Coronary artery (tissue), 2 donors: ENCODE results near the gene MYRIP.
"Not testable (repeated sequence)": the region's sequence is repeated elsewhere in the genome, so short reads cannot be mapped to it uniquely, and the experiment has no call there.

Source experiments
- DNase-seq: peaks from one replicate; pipeline ENCODE4 v3.0.0-alpha.2; 2017; ENCODE audit warnings: low spot score
- H3K27ac ChIP-seq, 2 donors: fragments of 200-600 bp; sonication (generic); one replicate each; pipeline ENCODE4 v1.5.1; 2016 to 2019
- H3K4me3 ChIP-seq: fragments of 200-600 bp; sonication (generic); 2 replicates; pipeline ENCODE4 v1.5.1; 2016; ENCODE audit warnings: mild to moderate bottlenecking, moderate library complexity
- TF ChIP-seq, protein P1 (sequence below): fragments of 200-600 bp; sonication (generic); IDR thresholded peaks from one replicate; pipeline ENCODE4 v1.5.1; 2019; ENCODE audit warnings: antibody characterized with exemption

Gene MYRIP

DNA sequence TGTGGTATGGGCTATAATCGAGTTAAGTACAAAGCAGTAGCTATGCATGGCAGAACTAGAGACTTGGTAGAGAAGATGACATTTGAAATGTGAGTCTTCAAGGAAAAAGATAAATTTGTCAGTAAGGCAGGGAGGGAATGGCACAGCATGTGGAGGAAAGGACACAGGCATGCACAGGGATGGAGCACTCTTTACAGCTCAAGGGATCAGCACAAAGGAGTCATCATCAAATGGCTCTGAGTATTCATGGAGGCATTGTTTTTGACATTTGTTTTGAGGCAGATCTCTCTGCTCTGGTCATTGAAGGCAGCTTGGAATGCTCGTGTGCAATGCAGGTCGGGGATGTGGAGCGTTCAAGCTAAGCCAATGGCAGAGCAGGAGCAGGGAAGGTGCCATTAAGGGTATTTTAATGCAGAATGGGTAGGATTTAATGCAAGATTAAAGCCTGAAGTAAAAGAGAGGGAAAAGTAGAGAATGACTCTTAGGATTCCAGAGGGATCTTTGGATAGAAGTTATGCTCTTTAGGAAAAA is 213.0 kb downstream of the MYRIP start:
- Histone ChIP-seq H3K27ac (no peak overlapping the region), H3K4me3 (no peak overlapping the region)
- DNase-seq: no peak
- TF ChIP-seq, protein P1, sequence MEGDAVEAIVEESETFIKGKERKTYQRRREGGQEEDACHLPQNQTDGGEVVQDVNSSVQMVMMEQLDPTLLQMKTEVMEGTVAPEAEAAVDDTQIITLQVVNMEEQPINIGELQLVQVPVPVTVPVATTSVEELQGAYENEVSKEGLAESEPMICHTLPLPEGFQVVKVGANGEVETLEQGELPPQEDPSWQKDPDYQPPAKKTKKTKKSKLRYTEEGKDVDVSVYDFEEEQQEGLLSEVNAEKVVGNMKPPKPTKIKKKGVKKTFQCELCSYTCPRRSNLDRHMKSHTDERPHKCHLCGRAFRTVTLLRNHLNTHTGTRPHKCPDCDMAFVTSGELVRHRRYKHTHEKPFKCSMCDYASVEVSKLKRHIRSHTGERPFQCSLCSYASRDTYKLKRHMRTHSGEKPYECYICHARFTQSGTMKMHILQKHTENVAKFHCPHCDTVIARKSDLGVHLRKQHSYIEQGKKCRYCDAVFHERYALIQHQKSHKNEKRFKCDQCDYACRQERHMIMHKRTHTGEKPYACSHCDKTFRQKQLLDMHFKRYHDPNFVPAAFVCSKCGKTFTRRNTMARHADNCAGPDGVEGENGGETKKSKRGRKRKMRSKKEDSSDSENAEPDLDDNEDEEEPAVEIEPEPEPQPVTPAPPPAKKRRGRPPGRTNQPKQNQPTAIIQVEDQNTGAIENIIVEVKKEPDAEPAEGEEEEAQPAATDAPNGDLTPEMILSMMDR: no peak

DNA sequence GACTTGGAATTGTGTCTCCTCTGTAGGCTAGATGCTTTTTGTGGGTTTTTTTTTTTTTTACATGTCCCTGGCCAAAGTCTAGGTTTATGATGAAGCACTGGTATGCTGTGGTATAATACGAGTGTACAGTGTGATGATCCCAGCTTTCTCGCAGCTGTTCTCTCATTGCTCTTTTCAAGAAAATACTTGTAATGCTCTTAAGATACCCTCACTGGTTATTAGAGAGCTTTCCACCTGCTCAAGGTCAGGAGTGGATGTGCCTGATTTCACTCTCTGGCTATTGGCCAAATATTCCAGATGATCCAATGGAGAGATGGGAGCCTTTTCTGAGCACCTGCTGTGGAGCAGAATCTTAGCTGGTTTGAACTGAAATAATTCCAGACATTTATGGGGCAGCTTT is 215.1 kb downstream of the MYRIP start:
- no peak for DNase-seq
- TF ChIP-seq, protein P1: no peak
- H3K4me3 ChIP-seq: no peak overlapping the region
- H3K27ac ChIP-seq: no peak overlapping the region

DNA sequence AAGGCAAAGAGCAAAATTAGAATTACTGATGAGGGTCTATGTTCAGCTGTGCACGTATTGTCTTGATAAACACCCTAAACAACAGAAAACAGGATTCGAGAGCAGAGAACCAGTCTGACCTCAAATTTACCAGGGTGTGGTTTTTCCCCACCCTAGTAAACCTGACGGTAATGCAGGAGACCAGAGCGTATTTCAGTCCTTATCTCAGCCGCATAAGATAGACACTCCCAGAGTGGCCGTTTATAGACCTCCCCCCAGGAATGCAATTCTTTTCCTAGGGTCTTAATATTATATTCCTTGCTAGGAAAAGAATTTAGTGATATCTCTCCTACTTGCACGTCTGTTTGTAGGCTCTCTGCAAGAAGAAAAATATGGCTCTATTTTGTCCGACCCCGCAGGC is 216.5 kb downstream of the MYRIP start:
- not testable (repeated sequence) for H3K27ac ChIP-seq, H3K4me3 ChIP-seq, DNase-seq

DNA sequence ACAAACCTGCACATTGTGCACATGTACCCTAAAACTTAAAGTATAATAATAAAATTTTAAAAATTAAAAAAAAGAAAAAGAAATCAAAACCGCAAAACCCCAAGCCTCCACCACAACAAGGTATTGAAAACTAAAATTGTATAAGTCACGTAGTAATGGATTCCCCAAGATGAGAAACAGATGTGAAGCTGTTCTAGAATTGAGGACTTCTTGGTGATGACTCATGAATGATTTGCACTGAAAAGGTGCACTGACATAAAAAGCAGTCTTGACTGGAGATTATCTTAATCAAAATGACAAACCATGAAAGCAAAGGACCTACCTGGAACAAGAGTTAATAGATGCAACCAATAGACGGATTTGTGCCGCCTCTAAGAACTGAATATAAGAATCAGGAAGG is 225.8 kb downstream of the MYRIP start:
- TF ChIP-seq, protein P1: no peak
- no peak for DNase-seq
- Histone ChIP-seq H3K27ac (no peak overlapping the region), H3K4me3 (no peak overlapping the region)

DNA sequence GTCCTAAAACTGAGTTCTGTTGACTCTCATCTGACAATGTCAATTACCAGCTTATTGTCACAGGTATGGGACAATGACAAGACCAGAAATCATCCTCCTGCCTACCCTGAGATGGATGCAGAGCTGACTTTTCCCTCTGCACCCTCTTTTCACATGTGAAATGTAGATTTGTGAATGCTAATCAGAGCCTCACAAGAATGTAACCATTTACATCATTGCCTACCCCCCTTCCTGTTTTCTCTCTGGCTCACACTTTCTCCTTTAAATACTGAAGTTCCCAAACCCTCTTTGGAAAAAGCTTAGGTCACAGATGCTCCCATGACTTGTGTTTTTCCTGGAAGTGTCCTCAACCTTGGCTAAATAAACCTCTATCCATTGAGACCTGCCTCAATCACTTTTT is 228.2 kb downstream of the MYRIP start:
- H3K27ac ChIP-seq: no peak overlapping the region
- TF ChIP-seq, protein P1: no peak
- no peak overlapping the region for H3K4me3 ChIP-seq
- DNase-seq: no peak

DNA sequence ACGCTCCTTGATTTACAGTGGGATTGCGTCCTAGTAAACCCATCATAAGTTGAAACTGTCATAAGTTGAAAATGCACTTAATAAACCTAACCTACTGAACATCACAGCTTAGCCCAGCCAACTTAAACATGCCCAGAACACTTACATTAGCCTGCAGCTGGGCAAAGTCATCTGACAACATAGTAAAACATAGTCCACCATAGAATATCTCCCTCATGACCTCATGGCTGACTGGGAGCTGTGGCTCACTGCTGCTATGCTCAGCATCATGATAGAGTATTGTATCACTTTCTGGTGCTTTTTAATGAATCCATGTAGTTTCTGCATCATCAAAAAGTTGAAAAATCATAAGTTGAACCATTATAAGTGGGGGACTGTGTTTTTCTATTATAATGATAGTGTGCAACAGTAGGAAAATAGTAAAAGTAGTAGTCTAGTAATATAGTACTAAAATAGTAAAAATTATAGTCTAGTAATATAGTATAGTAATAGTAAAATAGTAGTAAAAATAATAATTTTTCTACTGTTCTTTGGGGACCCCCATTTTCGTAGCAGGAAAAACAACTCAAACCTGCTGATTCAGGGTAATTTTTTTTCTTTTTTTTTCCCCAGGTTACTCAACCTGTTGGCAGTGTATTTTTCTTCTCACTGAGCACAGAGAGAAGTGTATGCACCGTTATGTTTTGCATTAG is 233.5 kb downstream of the MYRIP start:
- H3K27ac ChIP-seq: no peak overlapping the region
- DNase-seq: no peak
- H3K4me3 ChIP-seq: no peak overlapping the region
- TF ChIP-seq, protein P1: no peak

DNA sequence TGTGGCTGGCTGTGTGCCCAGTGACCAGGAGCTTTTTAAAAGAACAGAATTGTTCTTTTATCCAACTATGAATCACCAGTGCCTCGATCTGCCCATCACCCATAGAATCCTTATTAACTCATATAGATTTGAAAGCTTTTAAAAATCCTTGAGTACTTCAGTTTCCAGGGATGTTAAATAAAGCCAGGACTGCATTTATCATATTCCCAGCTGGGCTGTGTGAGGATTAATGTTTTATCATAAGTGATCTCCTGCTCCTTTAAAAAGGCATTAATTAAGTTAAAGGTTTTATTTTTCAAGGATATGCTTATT is 234.0 kb downstream of the MYRIP start:
- Histone ChIP-seq H3K4me3 (no peak overlapping the region), H3K27ac (no peak overlapping the region)
- TF ChIP-seq, protein P1: no peak
- no peak for DNase-seq
